ENCODE results near the gene GATAD2A.

- TF ChIP-seq EZH2 (IDR thresholded peaks at IDR 0.05; ENCODE audit: insufficient read depth, low read length) = no peak
- TF ChIP-seq CTCF (IDR thresholded peaks at IDR 0.05; ENCODE audit: insufficient read depth, low read depth, low read length) = no peak
Measured at GRCh38 chr19:19526581-19527370, 121.3 kb downstream of the GATAD2A start.

All from astrocyte (in vitro differentiated cells and primary cell).